K562 (cell line): Measurements from ENCODE around the gene TMEM200B. TPM values are rescaled to one million over a fixed set of nuclear protein-coding genes. Genes with fewer than 3 reads are reported as not detected.

Experiments
- CREB1 ChIP-seq, 2 experiments: sonication (generic) in 1 of 2; formaldehyde crosslinking in 1 of 2; IDR thresholded peaks; 2 replicates each; pipeline versions ENCODE4 v1.6.1 to v1.8.0; 2012 to 2022; ENCODE audit warnings: inconsistent platforms in 1 of 2, mild to moderate bottlenecking in 1 of 2, missing genetic modification reagents in 1 of 2, moderate library complexity in 1 of 2
- ELF4 ChIP-seq: fragments of 450-650 bp; formaldehyde crosslinking; IDR thresholded peaks from 2 replicates; pipeline ENCODE4 v1.4.0; 2022; ENCODE audit warnings: missing genetic modification characterization
- ERF ChIP-seq: fragments of 450-650 bp; formaldehyde crosslinking; IDR thresholded peaks from 2 replicates; pipeline ENCODE4 v1.4.0; 2020; ENCODE audit warnings: mild to moderate bottlenecking, mixed read lengths
- FOXJ3 ChIP-seq: sonication (generic); formaldehyde crosslinking; IDR thresholded peaks from 2 replicates; pipeline ENCODE4 v1.4.0; 2020; ENCODE audit warnings: mild to moderate bottlenecking, missing genetic modification reagents
- MEF2A ChIP-seq: IDR thresholded peaks from 2 replicates; pipeline ENCODE4 v1.6.1; 2011; ENCODE audit warnings: low read depth, mild to moderate bottlenecking, low read length, moderate library complexity; ENCODE audit not compliant: control insufficient read depth
- MNT ChIP-seq, 2 experiments: fragments of 450-650 bp; conservative IDR thresholded peaks; 2 replicates each; pipeline ENCODE4 v1.6.1; 2017; ENCODE audit warnings: mild to moderate bottlenecking in 2 of 2, moderate library complexity in 2 of 2
- NFYB ChIP-seq: IDR thresholded peaks from 2 replicates; pipeline ENCODE4 v1.6.1; 2011; ENCODE audit warnings: mild to moderate bottlenecking, moderate library complexity; ENCODE audit not compliant: insufficient read length; ENCODE audit errors: extremely low read depth
- PCBP2 ChIP-seq: fragments of 200-400 bp; formaldehyde crosslinking; IDR thresholded peaks from 2 replicates; pipeline ENCODE4 v1.6.1; 2018; ENCODE audit warnings: low read length, low read depth, mild to moderate bottlenecking, moderate library complexity; ENCODE audit not compliant: poor library complexity, severe bottlenecking
- PRMT5 ChIP-seq: sonication (generic); formaldehyde crosslinking; IDR thresholded peaks from 2 replicates; pipeline ENCODE4 v1.5.0; 2020; ENCODE audit warnings: missing genetic modification reagents
- TSC22D4 ChIP-seq: fragments of 450-650 bp; IDR thresholded peaks from 2 replicates; pipeline ENCODE4 v1.6.1; 2016; ENCODE audit warnings: missing genetic modification characterization, missing biosample characterization, control low read depth
- ZBTB11 ChIP-seq, 3 experiments: fragments of 200-800 bp in 1 of 3; fragments of 250-450 bp in 1 of 3; fragments of 450-650 bp in 1 of 3; sonication (Bioruptor Pico) in 1 of 3; sonication (Bioruptor generic) in 1 of 3; formaldehyde crosslinking in 1 of 3; IDR thresholded peaks; 2 replicates each; pipeline versions ENCODE4 v1.6.1 to v1.8.0; 2016 to 2022; ENCODE audit warnings: mild to moderate bottlenecking in 2 of 3, missing genetic modification characterization in 2 of 3, missing compliant biosample characterization in 1 of 3, moderate library complexity in 1 of 3
- ZFX ChIP-seq: sonication (generic); formaldehyde crosslinking; IDR thresholded peaks from 2 replicates; pipeline ENCODE4 v1.8.0; 2022; ENCODE audit warnings: mild to moderate bottlenecking, missing genetic modification reagents, moderate library complexity
- ZNF609 ChIP-seq: sonication (generic); formaldehyde crosslinking; IDR thresholded peaks from 2 replicates; pipeline ENCODE4 v1.8.1; 2023; ENCODE audit warnings: missing genetic modification reagents, mild to moderate bottlenecking, borderline replicate concordance
- polyA plus RNA-seq, 8 experiments: library from polyadenylated mRNA; depleted of rRNA in 4 of 8; stranded (reverse) in 5 of 8; unstranded in 3 of 8; fragments of >200 nt; fragmentation: Nextera tagmentation in 2 of 8; fragmentation: Illumina TruSeq in 1 of 8; extraction: Ambion mirVana in 2 of 8; extraction: Trizol in 1 of 8; gene quantifications; 2 replicates each; pipeline versions ENCODE4 v1.2.1 to v1.2.3, GENCODE V29; 2011 to 2014; ENCODE audit warnings: inconsistent platforms in 1 of 8, missing spikeins in 1 of 8
- total RNA-seq, 7 experiments: library from RNA; depleted of rRNA in 6 of 7; stranded (reverse); fragments of >200 nt in 6 of 7; fragmentation: Illumina TruSeq in 2 of 7; extraction: Trizol in 2 of 7; gene quantifications; 2 replicates each; pipeline versions ENCODE4 v1.2.1 to v1.2.3, GENCODE V29; 2011 to 2021; ENCODE audit warnings: low replicate concordance in 1 of 7

Gene TMEM200B
- total and polyA plus RNA-seq, 9 of the 15 experiments (the other 6 are each of a cell fraction or from before 2014, with no cell fraction given) = 0.04 to 0.35 (median 0.10) TPM; not detected in 1

- TF ChIP-seq ZNF609 (CRISPR knock-in tag) (no peak), MEF2A (no peak), ERF (CRISPR knock-in tag) (no peak), PRMT5 (CRISPR knock-in tag) (no peak), NFYB (no peak), MNT (conservative IDR thresholded peaks at IDR 0.05) (peak in 1 of 2 experiments; percentile 50; a peak in 1 of 4 replicates), PCBP2 (no peak), ZBTB11 (CRISPR knock-in tag; IDR thresholded peaks at IDR 0.05) (no peak), ELF4 (CRISPR knock-in tag) (no peak), ZFX (CRISPR knock-in tag) (peak; percentile 91), CREB1 (IDR thresholded peaks at IDR 0.05) (no peak), CREB1 (CRISPR knock-in tag; IDR thresholded peaks at IDR 0.05) (peak; percentile 60), FOXJ3 (CRISPR knock-in tag) (no peak), TSC22D4 (tag) (no peak)
Observed at GRCh38 chr1:29124366-29125236, 898 bp upstream of the TMEM200B start (continued).
